Measurements from ENCODE around the gene NSF. TPM values are rescaled to one million over a fixed set of nuclear protein-coding genes. Genes with fewer than 3 reads are reported as not detected.
"Not testable (repeated sequence)": the region's sequence is repeated elsewhere in the genome, so short reads cannot be mapped to it uniquely, and the experiment has no call there.

Gene NSF
- total RNA-seq, 2 donors from 2014 or later = 27.2 to 27.9 TPM

- DNase-seq (ENCODE audit: low spot score) = no peak
Observed at GRCh38 chr17:46764709-46765401, 174.4 kb downstream of the NSF start.

GRCh38 chr17:46765453-46765852 is 175.0 kb downstream of the NSF start:
- TF ChIP-seq CTCF (IDR thresholded peaks at IDR 0.05) = no peak
- no peak for ATAC-seq (ENCODE audit: insufficient number of reproducible peaks, low FRiP score, low read depth)
- Histone ChIP-seq H3K27me3 (replicated peaks; ENCODE audit: insufficient read depth) (no peaks in the 10 kb centered on the region), H3K4me1 (ENCODE audit: control insufficient read depth in 1 of 2, low read depth in 2 of 2) (peaks cover 5 to 21% of the 10 kb centered on the region in 2 donors), H3K27ac (no peak overlapping the region), H3K36me3 (no peaks in the 10 kb centered on the region), H3K4me3 (no peak overlapping the region), H3K9me3 (no peaks in the 10 kb centered on the region)
- DNase-seq (ENCODE audit: low spot score) = no peak

More at GRCh38 chr17:46764709-46765401, 174.4 kb downstream of the NSF start:
- no peak for ATAC-seq (ENCODE audit: insufficient number of reproducible peaks, low FRiP score, low read depth)
- Histone ChIP-seq H3K27me3 (replicated peaks; ENCODE audit: insufficient read depth) (no peaks in the 10 kb centered on the region), H3K4me3 (no peak overlapping the region), H3K36me3 (no peaks in the 10 kb centered on the region), H3K27ac (no peak overlapping the region), H3K4me1 (ENCODE audit: control insufficient read depth in 1 of 2, low read depth in 2 of 2) (peaks cover 5 to 17% of the 10 kb centered on the region in 2 donors), H3K9me3 (no peaks in the 10 kb centered on the region)
- no peak for TF ChIP-seq CTCF (IDR thresholded peaks at IDR 0.05)

DNA sequence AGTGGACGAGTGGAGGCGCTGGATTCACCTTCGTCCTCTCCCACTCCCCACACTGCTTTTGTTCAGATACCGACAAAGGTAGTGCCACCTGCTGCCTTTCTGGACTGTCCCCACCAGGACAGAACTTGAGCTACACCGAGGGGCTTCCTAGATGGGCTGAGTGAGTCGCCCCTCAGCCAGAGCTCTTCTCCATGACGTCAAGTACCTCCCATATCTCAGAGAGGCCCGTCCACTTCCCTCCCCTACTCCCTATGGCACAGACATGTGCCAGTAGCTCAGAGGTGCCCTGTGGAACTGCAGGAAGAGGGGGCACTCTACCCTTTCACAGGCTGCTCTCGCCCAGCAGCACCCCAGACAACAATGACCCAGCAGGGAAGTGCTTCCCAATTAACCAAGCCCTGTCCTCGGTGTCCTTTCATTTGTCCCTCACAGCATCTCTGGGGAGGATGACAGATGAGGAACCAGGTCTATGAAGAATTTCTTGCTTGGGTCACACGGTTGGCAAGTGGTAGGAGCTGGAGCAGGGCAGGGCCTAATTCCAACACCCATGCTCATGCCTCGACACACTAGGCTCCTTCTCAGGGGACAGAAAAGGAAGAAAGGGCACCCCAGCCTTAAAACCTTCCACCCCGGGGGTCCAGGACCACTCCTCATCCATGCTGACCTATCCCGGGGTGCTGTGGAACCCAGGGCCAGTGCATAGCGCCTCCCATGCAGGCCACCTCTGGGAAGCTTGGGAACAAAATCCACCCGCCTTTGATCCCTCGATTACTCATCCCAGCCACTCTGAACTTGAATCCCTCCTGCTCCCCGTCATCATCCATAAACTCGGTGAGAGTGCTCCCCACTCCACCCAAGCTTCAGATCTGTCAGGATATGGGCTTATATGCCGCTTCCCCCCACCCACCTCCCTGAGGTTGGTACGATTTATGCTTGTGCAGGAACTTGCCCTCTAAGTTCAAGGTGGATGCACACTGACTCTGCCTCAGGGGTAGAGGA is 176.3 kb downstream of the NSF start:
- Histone ChIP-seq H3K9me3 (no peaks in the 10 kb centered on the region), H3K27me3 (replicated peaks; ENCODE audit: insufficient read depth) (no peaks in the 10 kb centered on the region), H3K36me3 (no peaks in the 10 kb centered on the region), H3K4me1 (ENCODE audit: control insufficient read depth in 1 of 2, low read depth in 2 of 2) (peaks cover 5 to 27% of the 10 kb centered on the region in 2 donors), H3K4me3 (no peak overlapping the region), H3K27ac (no peak overlapping the region)
- no peak for TF ChIP-seq CTCF (IDR thresholded peaks at IDR 0.05)
- DNase-seq (ENCODE audit: low spot score) (no peak), ATAC-seq (ENCODE audit: insufficient number of reproducible peaks, low FRiP score, low read depth) (no peak)

- no peaks in the 10 kb centered on the region for H3K9me3 ChIP-seq
- no peak for TF ChIP-seq CTCF (IDR thresholded peaks at IDR 0.05)
- ATAC-seq (ENCODE audit: insufficient number of reproducible peaks, low FRiP score, low read depth) (no peak), DNase-seq (ENCODE audit: low spot score) (no peak)
- no peak overlapping the region for H3K4me3 ChIP-seq
- no peaks in the 10 kb centered on the region for H3K36me3 ChIP-seq
- no peak overlapping the region for H3K27ac ChIP-seq
- peaks cover 5 to 27% of the 10 kb centered on the region in 2 donors for H3K4me1 ChIP-seq (ENCODE audit: control insufficient read depth in 1 of 2, low read depth in 2 of 2)
- H3K27me3 ChIP-seq (replicated peaks; ENCODE audit: insufficient read depth) = no peaks in the 10 kb centered on the region
Observed at GRCh38 chr17:46768540-46768870, 178.0 kb downstream of the NSF start.

- not testable (repeated sequence) for H3K9me3 ChIP-seq; H3K27me3 ChIP-seq (replicated peaks; ENCODE audit: insufficient read depth); H3K4me3 ChIP-seq; DNase-seq (ENCODE audit: low spot score); H3K36me3 ChIP-seq; ATAC-seq (ENCODE audit: insufficient number of reproducible peaks, low FRiP score, low read depth); H3K27ac ChIP-seq
- H3K4me1 ChIP-seq (ENCODE audit: control insufficient read depth in 1 of 2, low read depth in 2 of 2) = peaks cover 5 to 27% of the 10 kb centered on the region in 2 donors
Observed at GRCh38 chr17:46768896-46769295, 178.4 kb downstream of the NSF start.

Data from thoracic aorta (tissue), 2 donors.